Esophagus squamous epithelium (tissue), 4 donors: Measurements from ENCODE around the gene PCBP4.
"Not testable (repeated sequence)": the region's sequence is repeated elsewhere in the genome, so short reads cannot be mapped to it uniquely, and the experiment has no call there.

Experiments used
- POLR2A ChIP-seq, 4 donors: fragments of 450-650 bp; IDR thresholded peaks; one replicate each; pipeline ENCODE4 v1.6.1; 2017; ENCODE audit warnings: antibody characterized with exemption in 4 of 4, mild to moderate bottlenecking in 4 of 4, moderate library complexity in 3 of 4
- TF ChIP-seq, protein P1 (sequence below), 6 experiments: fragments of 450-650 bp in 4 of 6; fragments of 200-600 bp in 2 of 6; sonication (generic) in 2 of 6; IDR thresholded peaks; one replicate each; pipeline ENCODE4 v1.5.1; 2016 to 2019; ENCODE audit warnings: antibody characterized with exemption in 6 of 6, mild to moderate bottlenecking in 4 of 6, moderate library complexity in 4 of 6

DNA sequence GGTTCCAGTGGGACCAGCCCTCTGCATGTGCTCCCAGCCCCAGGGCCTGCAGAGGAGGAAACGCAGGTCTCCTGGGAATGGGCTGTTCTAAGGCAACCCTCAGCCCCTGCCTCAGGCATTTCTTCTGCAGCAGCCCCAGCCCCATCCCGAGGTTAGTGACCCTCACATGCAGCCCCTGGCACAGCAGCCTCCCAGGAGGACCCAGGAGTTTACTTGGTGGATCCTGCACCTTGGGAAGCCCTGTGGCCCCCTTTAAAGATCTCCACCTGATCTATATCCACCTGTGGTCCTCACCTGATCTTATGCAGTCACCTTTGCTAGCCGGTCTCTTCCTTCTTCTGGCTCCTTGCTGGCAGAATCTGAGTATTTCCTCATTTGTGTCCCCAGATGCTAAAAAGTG lies 38.3 kb downstream of the PCBP4 start:
- TF ChIP-seq POLR2A (IDR thresholded peaks at IDR 0.05): not testable (repeated sequence)
- TF ChIP-seq, protein P1, sequence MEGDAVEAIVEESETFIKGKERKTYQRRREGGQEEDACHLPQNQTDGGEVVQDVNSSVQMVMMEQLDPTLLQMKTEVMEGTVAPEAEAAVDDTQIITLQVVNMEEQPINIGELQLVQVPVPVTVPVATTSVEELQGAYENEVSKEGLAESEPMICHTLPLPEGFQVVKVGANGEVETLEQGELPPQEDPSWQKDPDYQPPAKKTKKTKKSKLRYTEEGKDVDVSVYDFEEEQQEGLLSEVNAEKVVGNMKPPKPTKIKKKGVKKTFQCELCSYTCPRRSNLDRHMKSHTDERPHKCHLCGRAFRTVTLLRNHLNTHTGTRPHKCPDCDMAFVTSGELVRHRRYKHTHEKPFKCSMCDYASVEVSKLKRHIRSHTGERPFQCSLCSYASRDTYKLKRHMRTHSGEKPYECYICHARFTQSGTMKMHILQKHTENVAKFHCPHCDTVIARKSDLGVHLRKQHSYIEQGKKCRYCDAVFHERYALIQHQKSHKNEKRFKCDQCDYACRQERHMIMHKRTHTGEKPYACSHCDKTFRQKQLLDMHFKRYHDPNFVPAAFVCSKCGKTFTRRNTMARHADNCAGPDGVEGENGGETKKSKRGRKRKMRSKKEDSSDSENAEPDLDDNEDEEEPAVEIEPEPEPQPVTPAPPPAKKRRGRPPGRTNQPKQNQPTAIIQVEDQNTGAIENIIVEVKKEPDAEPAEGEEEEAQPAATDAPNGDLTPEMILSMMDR (IDR thresholded peaks at IDR 0.05): not testable (repeated sequence)
